ENCODE results near the gene GPC6.

DNA sequence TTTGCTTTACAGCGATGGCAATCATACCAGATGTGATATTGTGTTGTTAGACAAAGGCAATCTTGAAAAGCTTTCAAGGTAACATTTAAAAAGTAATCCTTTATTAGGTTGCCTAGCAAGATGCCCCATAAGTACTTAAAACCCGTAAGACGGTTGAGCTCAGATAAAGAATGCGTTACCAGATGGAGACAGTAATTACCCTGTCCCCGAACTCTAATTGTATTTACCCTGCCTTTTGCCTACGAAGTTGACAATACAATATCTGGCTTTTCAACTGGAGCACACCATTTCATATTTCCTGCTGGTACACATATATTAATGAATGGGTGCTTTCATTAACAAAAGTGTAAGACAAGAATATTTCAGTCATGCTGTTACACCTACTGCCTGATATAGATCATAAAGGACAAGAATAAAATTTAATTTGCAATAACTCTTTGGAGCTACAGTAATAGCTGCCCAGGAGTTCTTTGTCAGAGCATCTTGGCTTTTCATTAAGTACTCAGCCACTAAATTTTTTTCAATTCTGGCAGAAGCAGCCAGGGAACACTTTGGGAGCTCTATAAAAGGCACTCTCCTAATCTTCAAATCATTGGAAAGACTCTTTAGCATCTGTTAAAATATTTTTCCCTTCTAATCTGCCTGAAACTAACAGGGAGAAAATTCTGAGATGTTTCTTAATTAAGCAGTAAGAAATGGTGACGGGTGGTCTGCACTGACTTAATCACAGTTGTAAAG lies 1189.1 kb downstream of the GPC6 start:
- no peak for TF ChIP-seq EZH2phosphoT487 (IDR thresholded peaks at IDR 0.05; ENCODE audit: borderline replicate concordance)
- TF ChIP-seq, protein P1, sequence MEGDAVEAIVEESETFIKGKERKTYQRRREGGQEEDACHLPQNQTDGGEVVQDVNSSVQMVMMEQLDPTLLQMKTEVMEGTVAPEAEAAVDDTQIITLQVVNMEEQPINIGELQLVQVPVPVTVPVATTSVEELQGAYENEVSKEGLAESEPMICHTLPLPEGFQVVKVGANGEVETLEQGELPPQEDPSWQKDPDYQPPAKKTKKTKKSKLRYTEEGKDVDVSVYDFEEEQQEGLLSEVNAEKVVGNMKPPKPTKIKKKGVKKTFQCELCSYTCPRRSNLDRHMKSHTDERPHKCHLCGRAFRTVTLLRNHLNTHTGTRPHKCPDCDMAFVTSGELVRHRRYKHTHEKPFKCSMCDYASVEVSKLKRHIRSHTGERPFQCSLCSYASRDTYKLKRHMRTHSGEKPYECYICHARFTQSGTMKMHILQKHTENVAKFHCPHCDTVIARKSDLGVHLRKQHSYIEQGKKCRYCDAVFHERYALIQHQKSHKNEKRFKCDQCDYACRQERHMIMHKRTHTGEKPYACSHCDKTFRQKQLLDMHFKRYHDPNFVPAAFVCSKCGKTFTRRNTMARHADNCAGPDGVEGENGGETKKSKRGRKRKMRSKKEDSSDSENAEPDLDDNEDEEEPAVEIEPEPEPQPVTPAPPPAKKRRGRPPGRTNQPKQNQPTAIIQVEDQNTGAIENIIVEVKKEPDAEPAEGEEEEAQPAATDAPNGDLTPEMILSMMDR (IDR thresholded peaks at IDR 0.05 in 2 of 3, conservative IDR thresholded peaks at IDR 0.05 in 1 of 3; ENCODE audit: borderline replicate concordance in 1 of 3, insufficient read depth in 1 of 3, low read depth in 2 of 3, low read length in 2 of 3) = no peak
- no peak for TF ChIP-seq EZH2 (IDR thresholded peaks at IDR 0.05)
- no peak for TF ChIP-seq POLR2AphosphoS5 (IDR thresholded peaks at IDR 0.05; ENCODE audit: low read depth, low read length)
- no peak for TF ChIP-seq RAD21 (IDR thresholded peaks at IDR 0.05; ENCODE audit: low read depth)
- no peak for TF ChIP-seq POLR2A (IDR thresholded peaks at IDR 0.05; ENCODE audit: borderline replicate concordance, extremely low read depth, insufficient read depth, insufficient read length)
- TF ChIP-seq CEBPB (IDR thresholded peaks at IDR 0.05; ENCODE audit: low read depth) = no peak
- TF ChIP-seq ZNF274 (IDR thresholded peaks at IDR 0.05; ENCODE audit: low read depth, low read length) = no peak
- TF ChIP-seq TCF7L2 (IDR thresholded peaks at IDR 0.05; ENCODE audit: borderline replicate concordance, extremely low read depth, insufficient read depth, insufficient read length) = no peak
- TF ChIP-seq JUND (IDR thresholded peaks at IDR 0.05) = no peak
